ENCODE data around the gene RAB44. TPM values are rescaled to one million over a fixed set of nuclear protein-coding genes. Genes with fewer than 3 reads are reported as not detected.

Gene RAB44
- total and polyA plus RNA-seq, 2 of the 13 experiments (the other 11 are each of a cell fraction or from before 2014, with no cell fraction given), result not detected

GRCh38 chr6:36724514-36725390 lies 27.1 kb downstream of the RAB44 start (continued):
- TF ChIP-seq CBX5 (CRISPR knock-in tag; IDR thresholded peaks at IDR 0.05; ENCODE audit: borderline replicate concordance), result no peak
- no peak for TF ChIP-seq SAP130 (CRISPR knock-in tag; IDR thresholded peaks at IDR 0.05; ENCODE audit: low read depth)
- no peak for TF ChIP-seq HNF4A (CRISPR knock-in tag; IDR thresholded peaks at IDR 0.05)
- TF ChIP-seq ZBTB49 (CRISPR knock-in tag; IDR thresholded peaks at IDR 0.05; ENCODE audit: borderline replicate concordance), result no peak
- peak; percentile 46; the same call in 1 of the 2 replicates for TF ChIP-seq ZBED4 (CRISPR knock-in tag; IDR thresholded peaks at IDR 0.05; ENCODE audit: borderline replicate concordance)
- TF ChIP-seq MYC (CRISPR knock-in tag; IDR thresholded peaks at IDR 0.05; ENCODE audit: borderline replicate concordance), result no peak
- no peak for TF ChIP-seq STAT5B (CRISPR knock-in tag; IDR thresholded peaks at IDR 0.05)
- TF ChIP-seq HMGA1 (CRISPR knock-in tag; conservative IDR thresholded peaks at IDR 0.05), result no peak
- TF ChIP-seq, protein P1, sequence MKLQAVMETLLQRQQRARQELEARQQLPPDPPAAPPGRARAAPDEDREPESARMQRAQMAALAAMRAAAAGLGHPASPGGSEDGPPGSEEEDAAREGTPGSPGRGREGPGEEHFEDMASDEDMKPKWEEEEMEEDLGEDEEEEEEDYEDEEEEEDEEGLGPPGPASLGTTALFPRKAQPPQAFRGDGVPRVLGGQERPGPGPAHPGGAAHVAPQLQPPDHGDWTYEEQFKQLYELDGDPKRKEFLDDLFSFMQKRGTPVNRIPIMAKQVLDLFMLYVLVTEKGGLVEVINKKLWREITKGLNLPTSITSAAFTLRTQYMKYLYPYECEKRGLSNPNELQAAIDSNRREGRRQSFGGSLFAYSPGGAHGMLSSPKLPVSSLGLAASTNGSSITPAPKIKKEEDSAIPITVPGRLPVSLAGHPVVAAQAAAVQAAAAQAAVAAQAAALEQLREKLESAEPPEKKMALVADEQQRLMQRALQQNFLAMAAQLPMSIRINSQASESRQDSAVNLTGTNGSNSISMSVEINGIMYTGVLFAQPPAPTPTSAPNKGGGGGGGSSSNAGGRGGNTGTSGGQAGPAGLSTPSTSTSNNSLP (IDR thresholded peaks at IDR 0.05; ENCODE audit: low read depth, low read length), result no peak
- TF ChIP-seq RAD21 (CRISPR knock-in tag; IDR thresholded peaks at IDR 0.05), result peak; percentile 93
- no peak for TF ChIP-seq ZNF276 (CRISPR knock-in tag; IDR thresholded peaks at IDR 0.05; ENCODE audit: low read depth)
- no peak for TF ChIP-seq ZNF605 (CRISPR knock-in tag; IDR thresholded peaks at IDR 0.05)
- 0 out of 2 replicates have a peak, but pooled peaks have one; percentile 40 for TF ChIP-seq ZSCAN9 (CRISPR knock-in tag; IDR thresholded peaks at IDR 0.05; ENCODE audit: borderline replicate concordance)
- no peak for TF ChIP-seq KDM6A (CRISPR knock-in tag; IDR thresholded peaks at IDR 0.05; ENCODE audit: low read depth)
- TF ChIP-seq ZNF382 (CRISPR knock-in tag; IDR thresholded peaks at IDR 0.05; ENCODE audit: borderline replicate concordance), result no peak
- no peak for TF ChIP-seq SAFB2 (CRISPR knock-in tag; IDR thresholded peaks at IDR 0.05; ENCODE audit: borderline replicate concordance, low read depth)
- no peak for TF ChIP-seq ELF1 (CRISPR knock-in tag; IDR thresholded peaks at IDR 0.05)
- 0 out of 2 replicates have a peak, but pooled peaks have one; percentile 63 for TF ChIP-seq MTF2 (CRISPR knock-in tag; IDR thresholded peaks at IDR 0.05; ENCODE audit: borderline replicate concordance)
- TF ChIP-seq HOXA9 (CRISPR knock-in tag; IDR thresholded peaks at IDR 0.05; ENCODE audit: borderline replicate concordance), result no peak
- TF ChIP-seq RFX5 (IDR thresholded peaks at IDR 0.05; ENCODE audit: low read depth, low read length), result no peak
